OCI-LY7 (cell line): ENCODE data around the gene ABHD1. TPM values are rescaled to one million over a fixed set of nuclear protein-coding genes. Genes with fewer than 3 reads are reported as not detected.

Source experiments
- BruUV-seq: library from RNA; stranded (reverse); fragments of 400-500 nt; replicated peaks from 2 replicates; lab custom pipeline; 2021; lab: Mats Ljungman, UMichigan
- CTCF ChIA-PET: fragments of 300-600 bp; sonication (Branson Sonifier 250); formaldehyde crosslinking; loops from one replicate; lab custom pipeline; 2022; ENCODE audit warnings: antibody characterized with exemption; ENCODE audit not compliant: unreplicated experiment; lab: Charles Lee
- POLR2A ChIA-PET: fragments of 300-600 bp; sonication (Branson Sonifier 250); formaldehyde crosslinking; loops from one replicate; lab custom pipeline; 2022; ENCODE audit warnings: antibody characterized with exemption; lab: Charles Lee
- DNase-seq: peaks from one replicate; pipeline ENCODE4 v3.0.0-alpha.2; 2015; ENCODE audit warnings: low spot score
- H2AFZ ChIP-seq: fragments of 200-600 bp; sonication (generic), shearing (Covaris generic); 2 replicates; pipeline ENCODE4 v1.6.1; 2014; ENCODE audit warnings: mild to moderate bottlenecking, antibody characterized with exemption, low read length, moderate library complexity
- H3K27ac ChIP-seq: fragments of 200-600 bp; sonication (generic); 2 replicates; pipeline ENCODE4 v1.5.1; 2014; ENCODE audit warnings: mixed run types, low read depth, mild to moderate bottlenecking, moderate library complexity, low read length, inconsistent platforms; ENCODE audit not compliant: poor library complexity, severe bottlenecking
- H3K36me3 ChIP-seq: fragments of 200-600 bp; sonication (generic); 2 replicates; pipeline ENCODE4 v1.6.1; 2014; ENCODE audit warnings: mild to moderate bottlenecking, antibody characterized with exemption, low read length, moderate library complexity, mixed read lengths; ENCODE audit not compliant: insufficient read depth
- H3K4me1 ChIP-seq: fragments of 200-600 bp; sonication (generic); 2 replicates; pipeline ENCODE4 v1.5.1; 2014; ENCODE audit warnings: mild to moderate bottlenecking, low read length; ENCODE audit not compliant: insufficient read depth, poor library complexity, severe bottlenecking
- H3K4me2 ChIP-seq: fragments of 200-600 bp; sonication (generic); 2 replicates; pipeline ENCODE4 v1.6.1; 2014; ENCODE audit warnings: mild to moderate bottlenecking, low read length
- H3K4me3 ChIP-seq: fragments of 200-600 bp; sonication (generic); 2 replicates; pipeline ENCODE4 v1.5.1; 2014; ENCODE audit warnings: mild to moderate bottlenecking, low read depth, low read length; ENCODE audit not compliant: poor library complexity, severe bottlenecking
- H3K79me2 ChIP-seq: fragments of 200-600 bp; sonication (generic); 2 replicates; pipeline ENCODE4 v1.6.1; 2016; ENCODE audit warnings: low read depth, mild to moderate bottlenecking, low read length, moderate library complexity, mixed read lengths; ENCODE audit not compliant: insufficient read depth
- H3K9me2 ChIP-seq: fragments of 200-600 bp; sonication (generic); 2 replicates; pipeline ENCODE4 v1.6.1; 2016; ENCODE audit warnings: mild to moderate bottlenecking, low read length, mixed read lengths; ENCODE audit not compliant: insufficient read depth
- H3K9me3 ChIP-seq: fragments of 200-600 bp; sonication (generic); 2 replicates; pipeline ENCODE4 v1.6.1; 2014; ENCODE audit warnings: mild to moderate bottlenecking, mixed run types, low read length, mixed read lengths
- H4K20me1 ChIP-seq: fragments of 200-600 bp; sonication (generic); 2 replicates; pipeline ENCODE4 v1.6.1; 2014; ENCODE audit warnings: mild to moderate bottlenecking, antibody characterized with exemption, low read length, moderate library complexity, mixed read lengths; ENCODE audit not compliant: insufficient read depth
- EZH2phosphoT487 ChIP-seq: fragments of 200-600 bp; sonication (generic); IDR thresholded peaks from 2 replicates; pipeline ENCODE4 v1.6.1; 2018; ENCODE audit warnings: low read depth, borderline replicate concordance, mild to moderate bottlenecking, mixed run types, antibody characterized with exemption, low read length, moderate library complexity, mixed read lengths
- intact Hi-C: fragments of 100-400 bp; cut with micrococcal nuclease; formaldehyde crosslinking; loops from one replicate; pipeline ENCODE4 v1.10.0; 2022; ENCODE audit not compliant: unreplicated experiment
- total RNA-seq, 2 experiments: library from RNA; depleted of rRNA in 1 of 2; stranded (reverse); fragments of >200 nt in 1 of 2; shearing (Covaris generic) in 1 of 2; gene quantifications; 2 replicates each; pipeline ENCODE4 v1.2.3, GENCODE V29; 2014 to 2022
- TF ChIP-seq, protein P1 (sequence below): fragments of 200-600 bp; sonication (generic); conservative IDR thresholded peaks from 2 replicates; pipeline ENCODE4 v1.5.1; 2014; ENCODE audit warnings: mild to moderate bottlenecking, antibody characterized with exemption, low read length, moderate library complexity, mixed read lengths

The ABHD1 gene
- total RNA-seq, 2 experiments from 2014 or later = not detected

DNA sequence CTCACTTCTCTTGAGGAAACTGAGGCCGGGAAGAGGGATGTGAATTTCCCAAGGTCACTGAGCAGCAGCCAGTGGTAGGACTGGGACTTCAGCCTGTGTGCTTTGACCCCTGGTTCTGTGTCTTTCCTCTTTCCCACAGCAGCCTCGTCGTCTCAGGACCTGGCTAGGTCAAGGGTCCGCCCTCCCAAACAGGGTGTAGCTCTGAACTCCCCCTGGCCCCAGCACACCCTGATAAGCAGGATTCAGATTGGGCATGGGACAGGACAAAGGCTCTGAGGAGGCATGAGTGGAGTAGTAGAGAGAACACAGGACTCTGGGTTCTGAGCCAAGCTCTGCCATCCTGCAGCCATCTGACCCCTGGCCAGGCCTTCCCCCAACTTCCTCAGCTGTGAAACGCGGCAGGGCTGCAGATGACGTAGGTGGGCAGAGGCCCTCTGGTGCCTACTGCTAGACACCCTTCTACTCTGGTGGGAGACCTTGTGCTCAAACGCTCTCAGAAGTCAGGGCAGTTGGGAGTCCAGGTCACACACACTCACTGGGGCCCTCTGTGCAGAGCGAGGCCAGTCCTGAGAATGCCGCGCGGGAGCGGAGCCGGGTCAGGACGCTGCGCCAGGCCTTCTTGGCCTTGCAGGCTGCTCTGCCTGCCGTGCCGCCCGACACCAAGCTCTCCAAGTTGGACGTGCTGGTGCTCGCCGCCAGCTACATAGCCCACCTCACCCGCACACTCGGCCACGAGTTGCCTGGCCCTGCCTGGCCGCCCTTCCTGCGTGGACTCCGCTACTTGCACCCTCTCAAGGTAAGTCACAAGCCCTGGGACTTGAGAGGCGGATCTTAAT, 26.2 kb downstream of the ABHD1 start:
- no TSS peak for BruUV-seq
- Histone ChIP-seq H3K4me2 (no peak overlapping the region), H3K27ac (no peak overlapping the region), H2AFZ (no peak overlapping the region), H3K4me1 (peaks cover 26% of the 10 kb centered on the region), H3K79me2 (no peaks in the 10 kb centered on the region), H3K36me3 (no peaks in the 10 kb centered on the region), H3K4me3 (no peak overlapping the region), H3K9me3 (no peaks in the 10 kb centered on the region), H3K9me2 (no peaks in the 10 kb centered on the region), H4K20me1 (no peaks in the 10 kb centered on the region)
- intact Hi-C loops = no loop called here
- DNase-seq = no peak
- ChIA-PET POLR2A (interaction anchor here (1.6 kb wide), 1 partner anchor 11 kb away, joined by 4 read pairs; no protein-coding TSS in a partner anchor), CTCF (no interaction called here)
- no peak for TF ChIP-seq EZH2phosphoT487

DNA sequence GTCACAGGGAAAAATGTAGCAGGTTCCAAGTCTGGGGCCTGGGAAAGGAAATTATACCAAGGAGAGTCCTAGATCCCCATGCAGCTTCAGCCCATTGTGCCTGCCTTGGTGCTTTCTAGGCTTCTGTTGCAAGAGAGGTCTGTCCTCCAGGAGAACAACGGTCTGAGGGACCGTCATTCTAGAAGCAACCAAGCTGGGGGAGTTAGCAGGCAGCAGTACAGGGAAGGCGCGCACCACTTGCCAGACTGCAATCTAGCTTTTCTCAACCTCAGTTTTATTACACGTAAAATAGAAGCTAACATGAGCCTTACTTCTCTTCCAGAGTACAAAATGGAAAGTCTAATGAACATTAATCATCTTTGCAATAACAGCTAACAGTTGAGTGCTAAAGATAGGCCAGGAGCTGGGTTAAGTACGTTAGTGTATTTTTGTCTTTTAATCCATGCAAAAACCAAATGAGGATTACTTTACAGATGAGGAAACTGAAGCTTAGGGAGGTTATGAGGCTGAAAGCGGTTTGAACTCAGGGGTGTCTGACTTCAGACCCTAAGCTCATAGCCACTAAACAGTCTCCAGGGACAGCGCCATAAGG, 27.1 kb downstream of the ABHD1 start:
- POLR2A ChIA-PET = interaction anchor here (1.7 kb wide), 1 partner anchor 14 kb away, joined by 6 read pairs; no protein-coding TSS in a partner anchor
- Histone ChIP-seq H2AFZ (no peak overlapping the region), H3K4me2 (no peak overlapping the region), H4K20me1 (no peaks in the 10 kb centered on the region), H3K4me1 (peaks cover 26% of the 10 kb centered on the region), H3K79me2 (no peaks in the 10 kb centered on the region), H3K27ac (no peak overlapping the region), H3K36me3 (no peaks in the 10 kb centered on the region), H3K4me3 (no peak overlapping the region), H3K9me3 (no peaks in the 10 kb centered on the region), H3K9me2 (no peaks in the 10 kb centered on the region)
- intact Hi-C loops = no loop called here
- TF ChIP-seq, protein P1, sequence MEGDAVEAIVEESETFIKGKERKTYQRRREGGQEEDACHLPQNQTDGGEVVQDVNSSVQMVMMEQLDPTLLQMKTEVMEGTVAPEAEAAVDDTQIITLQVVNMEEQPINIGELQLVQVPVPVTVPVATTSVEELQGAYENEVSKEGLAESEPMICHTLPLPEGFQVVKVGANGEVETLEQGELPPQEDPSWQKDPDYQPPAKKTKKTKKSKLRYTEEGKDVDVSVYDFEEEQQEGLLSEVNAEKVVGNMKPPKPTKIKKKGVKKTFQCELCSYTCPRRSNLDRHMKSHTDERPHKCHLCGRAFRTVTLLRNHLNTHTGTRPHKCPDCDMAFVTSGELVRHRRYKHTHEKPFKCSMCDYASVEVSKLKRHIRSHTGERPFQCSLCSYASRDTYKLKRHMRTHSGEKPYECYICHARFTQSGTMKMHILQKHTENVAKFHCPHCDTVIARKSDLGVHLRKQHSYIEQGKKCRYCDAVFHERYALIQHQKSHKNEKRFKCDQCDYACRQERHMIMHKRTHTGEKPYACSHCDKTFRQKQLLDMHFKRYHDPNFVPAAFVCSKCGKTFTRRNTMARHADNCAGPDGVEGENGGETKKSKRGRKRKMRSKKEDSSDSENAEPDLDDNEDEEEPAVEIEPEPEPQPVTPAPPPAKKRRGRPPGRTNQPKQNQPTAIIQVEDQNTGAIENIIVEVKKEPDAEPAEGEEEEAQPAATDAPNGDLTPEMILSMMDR = no peak
- TF ChIP-seq EZH2phosphoT487 = no peak
- DNase-seq = no peak
- CTCF ChIA-PET = interaction anchor here (0.6 kb wide), 1 partner anchor 9 kb away, joined by 3 read pairs; no protein-coding TSS in a partner anchor
- BruUV-seq = no TSS peak

DNA sequence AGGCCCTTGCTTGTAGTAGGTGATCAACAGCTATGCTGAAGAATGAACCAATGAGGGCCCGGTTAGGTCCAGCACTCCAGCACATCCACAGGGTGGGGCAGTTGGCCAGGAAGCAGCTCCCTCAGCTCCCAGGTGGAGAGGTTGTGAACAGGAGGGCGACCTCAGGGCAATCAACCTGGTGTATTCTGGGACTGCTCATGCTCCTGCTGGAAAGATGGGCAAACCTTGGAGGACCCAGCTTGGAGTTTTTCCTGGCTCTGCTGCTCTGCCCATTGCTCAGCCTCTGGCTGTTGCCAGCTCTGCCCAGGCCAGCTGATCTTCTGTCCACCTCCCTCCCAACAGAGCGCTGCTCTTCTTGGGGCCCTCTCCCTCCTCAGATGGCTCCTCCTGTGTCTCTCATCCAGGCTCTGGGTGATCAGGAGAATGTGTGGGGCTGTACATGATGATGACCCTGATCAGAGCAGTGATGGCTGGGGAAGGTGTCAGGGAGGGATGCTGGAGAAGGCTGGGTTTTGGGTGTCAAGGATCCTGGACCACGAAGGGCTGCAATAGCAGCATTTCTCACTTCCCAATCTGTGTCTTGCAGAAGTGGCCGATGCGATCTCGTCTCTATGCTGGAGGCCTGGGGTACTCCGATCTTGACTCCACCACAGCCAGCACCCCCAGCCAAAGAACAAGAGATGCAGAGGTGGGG, 28.6 kb downstream of the ABHD1 start:
- H4K20me1 ChIP-seq = no peaks in the 10 kb centered on the region
- no peak overlapping the region for H3K4me3 ChIP-seq
- TF ChIP-seq, protein P1 = no peak
- no peak for TF ChIP-seq EZH2phosphoT487
- BruUV-seq = no TSS peak
- peak overlapping the region; percentile 53; the same call in 1 of the 2 replicates for H2AFZ ChIP-seq
- peaks cover 35% of the 10 kb centered on the region for H3K4me1 ChIP-seq
- H3K79me2 ChIP-seq = no peaks in the 10 kb centered on the region
- H3K9me3 ChIP-seq = no peaks in the 10 kb centered on the region
- peak overlapping the region; percentile 52; the same call in 1 of the 2 replicates for H3K4me2 ChIP-seq
- H3K36me3 ChIP-seq = no peaks in the 10 kb centered on the region
- peak overlapping the region; percentile 65 for H3K27ac ChIP-seq
- no peak for DNase-seq
- no peaks in the 10 kb centered on the region for H3K9me2 ChIP-seq
- intact Hi-C loops = no loop called here
- CTCF ChIA-PET = interaction anchor here (0.6 to 1.2 kb wide), 2 partner anchors 13 to 170 kb away, joined by 3 to 4 read pairs; partner anchors contain the start of gene MPV17
- POLR2A ChIA-PET = interaction anchor here (0.6 to 1.7 kb wide), 7 partner anchors 10 to 143 kb away, joined by 3 to 6 read pairs (median 5); no protein-coding TSS in a partner anchor
